CD14-positive monocyte (primary cell): ENCODE data around the gene MYO1E. TPM values are rescaled to one million over a fixed set of nuclear protein-coding genes. Genes with fewer than 3 reads are reported as not detected.

Source experiments
- DNase-seq, 3 donors: peaks; one replicate each; pipeline ENCODE4 v3.0.0-alpha.2; 2011 to 2022
- H2AFZ ChIP-seq: 2 replicates; pipeline ENCODE4 v1.6.0; 2012; ENCODE audit warnings: mild to moderate bottlenecking, low read depth, low read length, inconsistent platforms; ENCODE audit not compliant: insufficient read depth, poor library complexity, severe bottlenecking
- H3K27ac ChIP-seq, 2 donors: 1 replicate in 1 of 2; 2 replicates in 1 of 2; pipeline ENCODE4 v1.5.1; 2012 to 2013; ENCODE audit warnings: low read length in 2 of 2, control low read depth in 1 of 2, inconsistent platforms in 1 of 2, low read depth in 1 of 2, mild to moderate bottlenecking in 1 of 2
- H3K27me3 ChIP-seq, 2 donors: one replicate each; pipeline versions ENCODE4 v1.6.0 to v1.6.1; 2011 to 2013; ENCODE audit warnings: low read length in 2 of 2; ENCODE audit not compliant: control insufficient read depth in 2 of 2, insufficient read depth in 2 of 2
- H3K36me3 ChIP-seq, 2 donors: replicated peaks in 1 of 2; 1 replicate in 1 of 2; 2 replicates in 1 of 2; pipeline versions ENCODE4 v1.5.1 to v1.6.1; 2012 to 2013; ENCODE audit warnings: low read length in 2 of 2, control low read depth in 1 of 2, inconsistent platforms in 1 of 2, mild to moderate bottlenecking in 1 of 2; ENCODE audit not compliant: insufficient read depth in 2 of 2, control insufficient read depth in 1 of 2
- H3K4me1 ChIP-seq, 2 donors: 1 replicate in 1 of 2; 2 replicates in 1 of 2; pipeline versions ENCODE4 v1.5.1 to v1.6.1; 2012 to 2013; ENCODE audit warnings: low read length in 2 of 2, control low read depth in 1 of 2, inconsistent platforms in 1 of 2, mild to moderate bottlenecking in 1 of 2, moderate library complexity in 1 of 2; ENCODE audit not compliant: insufficient read depth in 2 of 2, control insufficient read depth in 1 of 2
- H3K4me2 ChIP-seq: replicated peaks from 2 replicates; pipeline ENCODE3; 2012; ENCODE audit warnings: low read length, moderate library complexity, mild to moderate bottlenecking; ENCODE audit not compliant: poor library complexity, severe bottlenecking; ENCODE audit errors: extremely low read depth
- H3K4me3 ChIP-seq, 3 experiments: fragments of 200-600 bp in 1 of 3; sonication (generic) in 1 of 3; replicated peaks in 1 of 3; 1 replicate in 2 of 3; 2 replicates in 1 of 3; pipeline ENCODE4 v1.5.1; 2011 to 2013; ENCODE audit warnings: low read length in 3 of 3, mild to moderate bottlenecking in 3 of 3, control low read depth in 2 of 3, low read depth in 2 of 3, inconsistent platforms in 1 of 3, moderate library complexity in 1 of 3
- H3K79me2 ChIP-seq: 2 replicates; pipeline ENCODE4 v1.6.0; 2012; ENCODE audit warnings: mild to moderate bottlenecking, control low read depth, inconsistent platforms, low read length, moderate library complexity; ENCODE audit not compliant: insufficient read depth
- H3K9ac ChIP-seq: 2 replicates; pipeline ENCODE4 v1.6.0; 2017; ENCODE audit warnings: low read length, mild to moderate bottlenecking; ENCODE audit not compliant: insufficient read depth, poor library complexity, severe bottlenecking
- H3K9me3 ChIP-seq, 2 donors: replicated peaks in 1 of 2; 1 replicate in 1 of 2; 2 replicates in 1 of 2; pipeline versions ENCODE4 v1.5.1 to v1.6.1; 2012 to 2013; ENCODE audit warnings: low read length in 2 of 2, control low read depth in 1 of 2; ENCODE audit not compliant: control insufficient read depth in 1 of 2, insufficient read depth in 1 of 2
- H4K20me1 ChIP-seq: 2 replicates; pipeline ENCODE4 v1.6.0; 2012; ENCODE audit warnings: mild to moderate bottlenecking, low read length, control low read depth, moderate library complexity; ENCODE audit not compliant: insufficient read depth
- H3K27ac Mint-ChIP-seq, 7 donors: one replicate each; pipeline ENCODE4 v1.8.0; 2020; ENCODE audit warnings: mild to moderate bottlenecking in 7 of 7, mixed read lengths in 7 of 7, moderate library complexity in 6 of 7, inconsistent platforms in 2 of 7
- H3K27me3 Mint-ChIP-seq, 3 donors: one replicate each; pipeline ENCODE4 v1.8.0; 2021 to 2022; ENCODE audit warnings: low read depth in 3 of 3, mild to moderate bottlenecking in 3 of 3, mixed read lengths in 3 of 3, moderate library complexity in 3 of 3, inconsistent platforms in 1 of 3
- H3K36me3 Mint-ChIP-seq, 2 donors: one replicate each; pipeline ENCODE4 v1.8.0; 2020; ENCODE audit warnings: mixed read lengths in 2 of 2, inconsistent platforms in 1 of 2, mild to moderate bottlenecking in 1 of 2
- H3K4me1 Mint-ChIP-seq: one replicate; pipeline ENCODE4 v1.8.0; 2020; ENCODE audit warnings: mild to moderate bottlenecking, mixed read lengths
- H3K4me3 Mint-ChIP-seq, 2 donors: one replicate each; pipeline ENCODE4 v1.8.0; 2020; ENCODE audit warnings: mild to moderate bottlenecking in 2 of 2, mixed read lengths in 2 of 2, moderate library complexity in 1 of 2
- H3K9me3 Mint-ChIP-seq, 7 donors: one replicate each; pipeline ENCODE4 v1.8.0; 2020 to 2022; ENCODE audit warnings: mixed read lengths in 7 of 7, mild to moderate bottlenecking in 6 of 7, moderate library complexity in 6 of 7, inconsistent platforms in 2 of 7
- CTCF ChIP-seq: fragments of 200-600 bp; IDR thresholded peaks from one replicate; pipeline ENCODE4 v1.8.0; 2022; ENCODE audit warnings: antibody characterized with exemption, mild to moderate bottlenecking
- WGBS: methylation state at CpG from one replicate; pipeline ENCODE4 v1.1.5; 2013; ENCODE audit warnings: missing lambda C conversion rate; ENCODE audit not compliant: insufficient coverage; 5-methylcytosine and 5-hydroxymethylcytosine counted together
- intact Hi-C, 2 donors: fragments of 100-400 bp; cut with micrococcal nuclease; formaldehyde crosslinking; loops; one replicate each; pipeline versions ENCODE4 v1.15.0 to v1.15.1; 2023
- polyA plus RNA-seq, 3 donors: library from polyadenylated mRNA; depleted of rRNA in 1 of 3; unstranded in 2 of 3; stranded (reverse) in 1 of 3; fragments of 300-500 nt in 2 of 3; fragments of >200 nt in 1 of 3; fragmentation: Illumina TruSeq in 2 of 3; gene quantifications; 1 replicate in 2 of 3; 2 replicates in 1 of 3; pipeline ENCODE4 v1.2.3, GENCODE V29; 2012 to 2021

The MYO1E gene
- polyA plus RNA-seq, 3 donors = 5.5 to 16.2 (median 6.2) TPM

GRCh38 chr15:59105854-59106253, 266.8 kb downstream of the MYO1E start:
- Histone ChIP-seq H3K27me3 (no peaks in the 10 kb centered on the region), H3K27ac (no peak overlapping the region), H2AFZ (peak overlapping the region; percentile 89), H3K9ac (peak overlapping the region; percentile 78), H3K9me3 (no peaks in the 10 kb centered on the region), H3K79me2 (peaks cover 52% of the 10 kb centered on the region), H3K4me3 (peak overlapping the region in 1 of 3 experiments; percentile 89), H3K4me1 (peaks cover 14 to 23% of the 10 kb centered on the region in 2 donors), H3K36me3 (peaks cover 21 to 39% of the 10 kb centered on the region in 2 donors), H4K20me1 (no peaks in the 10 kb centered on the region), H3K4me2 (peak overlapping the region; percentile 97)
- DNase-seq = no peak
- Mint-ChIP-seq H3K4me1 (peaks cover 20% of the 10 kb centered on the region), H3K27me3 (no peaks in the 10 kb centered on the region), H3K36me3 (peaks cover 18 to 37% of the 10 kb centered on the region in 2 donors), H3K9me3 (no peaks in the 10 kb centered on the region), H3K27ac (peak overlapping the region in 1 of 7 donors; percentile 96), H3K4me3 (peak overlapping the region in 1 of 2 donors; percentile 95)
- no peak for TF ChIP-seq CTCF
- intact Hi-C loops = loop anchor here (10.0 kb wide), 2 partner anchors 121 to 579 kb away; partner anchors contain the start of genes RNF111 (in 2 of the 2) and BNIP2 (in 1 of the 2)
- WGBS = no CpG with 5 or more reads among the region's 2 CpGs

GRCh38 chr15:59104912-59105732, 267.5 kb downstream of the MYO1E start, which contains the start of gene CCNB2:
Gene CCNB2 (plus strand): TSS chr15:59105146. CDS start chr15:59105269, 123 bp downstream.
- no peaks in the 10 kb centered on the region for H3K9me3 Mint-ChIP-seq
- intact Hi-C loops = loop anchor here (10.0 kb wide), 2 partner anchors 120 to 580 kb away; partner anchors contain the start of genes RNF111 (in 2 of the 2) and BNIP2 (in 1 of the 2)
- Histone ChIP-seq H3K27me3 (no peaks in the 10 kb centered on the region), H3K4me2 (peak within 1 kb of the TSS; percentile 97), H3K36me3 (peaks cover 19 to 36% of the 10 kb centered on the region in 2 donors), H4K20me1 (no peaks in the 10 kb centered on the region), H3K79me2 (peaks cover 45% of the 10 kb centered on the region), H3K9me3 (no peaks in the 10 kb centered on the region), H2AFZ (peak within 1 kb of the TSS; percentile 89), H3K4me1 (peaks cover 14 to 23% of the 10 kb centered on the region in 2 donors), H3K27ac (peak within 1 kb of the TSS; percentile 71 to 94), H3K9ac (peak within 1 kb of the TSS; percentile 78), H3K4me3 (peak within 1 kb of the TSS; percentile 70 to 92 (median 89))
- H3K4me3 Mint-ChIP-seq = peak within 1 kb of the TSS; percentile 82 to 95
- peak within 1 kb of the TSS; percentile 96 to 100 (median 99) for H3K27ac Mint-ChIP-seq
- no peaks in the 10 kb centered on the region for H3K27me3 Mint-ChIP-seq
- WGBS = 0% methylated on average over 37 of the region's 57 CpGs
- DNase-seq = peak; percentile 90 to 94 (median 93)
- H3K4me1 Mint-ChIP-seq = peaks cover 20% of the 10 kb centered on the region
- peaks cover 19 to 37% of the 10 kb centered on the region in 2 donors for H3K36me3 Mint-ChIP-seq
- no peak for TF ChIP-seq CTCF
